H1 (cell line): ENCODE data around the gene RNF13.

ENCODE experiments used
- ASH2L ChIP-seq: fragments of 200-600, 300-600 bp; sonication (generic); IDR thresholded peaks from one replicate; pipeline ENCODE4 v1.7.1; 2017; ENCODE audit warnings: low read length
- CHD7 ChIP-seq: fragments of 300-600 bp; sonication (generic); IDR thresholded peaks from 2 replicates; pipeline ENCODE4 v1.7.1; 2012; ENCODE audit warnings: low read length, moderate library complexity, mild to moderate bottlenecking, inconsistent platforms; ENCODE audit not compliant: insufficient replicate concordance
- CTBP2 ChIP-seq: IDR thresholded peaks from 2 replicates; pipeline ENCODE4 v1.7.0; 2011; ENCODE audit warnings: borderline replicate concordance, mild to moderate bottlenecking, moderate library complexity, mixed read lengths, low read length; ENCODE audit not compliant: insufficient read depth, insufficient read length
- CTCF ChIP-seq, 3 experiments: IDR thresholded peaks; 1 replicate in 2 of 3; 2 replicates in 1 of 3; pipeline versions ENCODE4 v1.5.1 to v1.6.1; 2011; ENCODE audit warnings: low read length in 3 of 3, mild to moderate bottlenecking in 3 of 3, inconsistent platforms in 2 of 3, low read depth in 1 of 3, moderate library complexity in 1 of 3; ENCODE audit not compliant: insufficient read depth in 1 of 3; ENCODE audit errors: control extremely low read depth in 1 of 3
- EZH2 ChIP-seq: fragments of 200-600 bp; sonication (generic); IDR thresholded peaks from 2 replicates; pipeline ENCODE4 v1.7.1; 2012; ENCODE audit warnings: low read depth, mild to moderate bottlenecking, moderate library complexity, low read length, inconsistent platforms; ENCODE audit not compliant: severe bottlenecking
- FOSL1 ChIP-seq: IDR thresholded peaks from 2 replicates; pipeline ENCODE4 v1.6.1; 2011; ENCODE audit warnings: mild to moderate bottlenecking, low read depth, low read length, moderate library complexity; ENCODE audit not compliant: insufficient read depth
- GABPA ChIP-seq: IDR thresholded peaks from 2 replicates; pipeline ENCODE4 v1.6.1; 2011; ENCODE audit warnings: mild to moderate bottlenecking, low read length, moderate library complexity, borderline replicate concordance; ENCODE audit not compliant: insufficient read depth
- MAFK ChIP-seq: IDR thresholded peaks from 2 replicates; pipeline ENCODE4 v1.6.1; 2012; ENCODE audit warnings: low read depth, mild to moderate bottlenecking, improper control_type of control experiment, low read length
- NRF1 ChIP-seq: IDR thresholded peaks from 2 replicates; pipeline ENCODE4 v1.6.1; 2011; ENCODE audit warnings: mild to moderate bottlenecking, low read depth, low read length, improper control_type of control experiment
- SIN3A ChIP-seq, 2 experiments: IDR thresholded peaks in 1 of 2; conservative IDR thresholded peaks in 1 of 2; 2 replicates each; pipeline ENCODE4 v1.6.1; 2011 to 2012; ENCODE audit warnings: low read length in 2 of 2, improper control_type of control experiment in 1 of 2, low read depth in 1 of 2, mild to moderate bottlenecking in 1 of 2
- SP1 ChIP-seq: IDR thresholded peaks from 2 replicates; pipeline ENCODE4 v1.6.1; 2011; ENCODE audit warnings: low read depth, low read length

GRCh38 chr3:149895769-149896168 lies 82.8 kb downstream of the RNF13 start:
- TF ChIP-seq CTCF (IDR thresholded peaks at IDR 0.05; ENCODE audit: control extremely low read depth in 1 of 3, insufficient read depth in 1 of 3, low read depth in 1 of 3, low read length in 3 of 3) (no peak), SIN3A (conservative IDR thresholded peaks at IDR 0.05 in 1 of 2, IDR thresholded peaks at IDR 0.05 in 1 of 2; ENCODE audit: low read depth in 1 of 2, low read length in 2 of 2) (no peak), MAFK (no peak), GABPA (no peak), CHD7 (no peak), FOSL1 (no peak), NRF1 (no peak), SP1 (no peak), CTBP2 (no peak), ASH2L (no peak), EZH2 (no peak)
